Esophagus muscularis mucosa (tissue), 3 donors: ENCODE results near the gene ITGB6.

Experiments used
- CTCF ChIP-seq, 3 experiments: fragments of 200-600 bp in 2 of 3; fragments of 450-650 bp in 1 of 3; sonication (generic) in 2 of 3; IDR thresholded peaks; one replicate each; pipeline ENCODE4 v1.5.1; 2017 to 2019; ENCODE audit warnings: antibody characterized with exemption in 3 of 3, mild to moderate bottlenecking in 2 of 3, moderate library complexity in 1 of 3
- POLR2A ChIP-seq: fragments of 450-650 bp; IDR thresholded peaks from one replicate; pipeline ENCODE4 v1.6.1; 2017; ENCODE audit warnings: antibody characterized with exemption, moderate library complexity, mild to moderate bottlenecking, low read depth
- POLR2AphosphoS5 ChIP-seq, 2 donors: sonication (generic); formaldehyde crosslinking; IDR thresholded peaks; one replicate each; pipeline ENCODE4 v1.6.1; 2017; ENCODE audit warnings: antibody characterized with exemption in 2 of 2

- TF ChIP-seq POLR2A: no peak
- no peak for TF ChIP-seq CTCF (IDR thresholded peaks at IDR 0.05)
- TF ChIP-seq POLR2AphosphoS5 (IDR thresholded peaks at IDR 0.05): no peak
Measured at GRCh38 chr2:160224060-160224459, 24.0 kb upstream of the ITGB6 start.
